Suprapubic skin (tissue), 4 donors: ENCODE measurements around the gene ZBTB2.

ENCODE experiments used
- CTCF ChIP-seq, 2 donors: fragments of 200-600 bp in 1 of 2; fragments of 450-650 bp in 1 of 2; sonication (generic) in 1 of 2; IDR thresholded peaks; one replicate each; pipeline ENCODE4 v1.5.1; 2016 to 2019; ENCODE audit warnings: antibody characterized with exemption in 2 of 2, mild to moderate bottlenecking in 1 of 2, moderate library complexity in 1 of 2
- EP300 ChIP-seq: sonication (generic); formaldehyde crosslinking; IDR thresholded peaks from one replicate; pipeline ENCODE4 v1.6.1; 2017; ENCODE audit warnings: antibody characterized with exemption
- POLR2A ChIP-seq, 2 donors: fragments of 450-650 bp; IDR thresholded peaks; one replicate each; pipeline ENCODE4 v1.6.1; 2017; ENCODE audit warnings: antibody characterized with exemption in 2 of 2, mild to moderate bottlenecking in 2 of 2, moderate library complexity in 2 of 2
- POLR2AphosphoS5 ChIP-seq, 3 donors: sonication (generic); formaldehyde crosslinking; IDR thresholded peaks; one replicate each; pipeline ENCODE4 v1.6.1; 2017; ENCODE audit warnings: antibody characterized with exemption in 3 of 3

GRCh38 chr6:151409260-151409659, 17.9 kb upstream of the ZBTB2 start:
- no peak for TF ChIP-seq POLR2A (IDR thresholded peaks at IDR 0.05)
- TF ChIP-seq EP300, result no peak
- no peak for TF ChIP-seq CTCF (IDR thresholded peaks at IDR 0.05)
- no peak for TF ChIP-seq POLR2AphosphoS5 (IDR thresholded peaks at IDR 0.05)
